T-helper 2 cell (primary cell): ENCODE data around the gene ATG5.
"Not testable (repeated sequence)": the region's sequence is repeated elsewhere in the genome, so short reads cannot be mapped to it uniquely, and the experiment has no call there.

Experiments used
- DNase-seq, 5 experiments: peaks; one replicate each; pipeline versions ENCODE4 v3.0.0 to v3.0.0-alpha.2; 2012 to 2022

ATG5 gene

DNA sequence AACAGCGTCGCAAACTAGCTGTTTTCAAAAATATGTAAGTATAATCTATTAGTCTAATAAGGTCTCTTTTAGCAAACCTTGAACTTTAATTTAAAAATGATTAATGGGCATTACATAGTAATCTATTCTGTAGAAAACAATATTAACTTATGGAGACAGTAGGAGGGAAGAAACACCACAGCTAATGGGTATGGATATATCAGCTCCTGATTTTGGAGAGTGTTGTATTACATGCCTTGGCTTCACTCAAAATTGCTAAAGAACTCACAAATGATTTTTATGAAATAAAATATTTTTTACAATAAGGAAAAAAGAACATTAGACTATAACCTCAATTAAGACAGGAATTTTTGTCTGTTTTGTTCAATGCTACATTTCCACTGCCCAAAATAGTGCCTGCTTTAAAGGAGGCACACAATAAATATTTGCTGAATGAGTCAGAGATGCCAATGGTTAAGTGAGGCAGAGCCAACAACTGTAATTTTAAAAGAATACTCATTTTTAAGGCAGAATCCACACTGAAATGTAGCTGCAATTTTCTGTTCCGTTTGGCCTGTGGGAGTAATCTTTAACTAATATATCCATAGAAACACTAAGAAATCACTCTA lies 15.7 kb downstream of the ATG5 start:
- DNase-seq = no peak

DNA sequence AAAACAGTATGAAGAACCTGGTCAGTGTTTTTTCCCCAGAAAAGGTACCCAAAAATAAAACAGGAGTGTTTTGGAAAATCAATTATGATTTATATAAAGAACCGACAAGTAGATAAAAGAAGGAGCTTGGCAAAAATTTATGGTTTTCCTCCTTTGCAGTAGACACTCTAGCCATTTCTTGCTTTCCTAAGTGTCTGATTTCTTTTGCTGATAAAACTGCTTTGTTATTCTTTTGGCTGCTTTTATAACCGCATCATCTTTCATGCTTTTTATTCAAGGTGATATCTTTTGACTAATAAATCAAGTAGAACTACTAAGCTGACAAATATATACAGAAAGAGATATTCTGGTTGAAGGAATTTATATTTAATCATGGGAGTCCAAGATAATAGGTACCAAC lies 16.6 kb downstream of the ATG5 start:
- DNase-seq = no peak

DNA sequence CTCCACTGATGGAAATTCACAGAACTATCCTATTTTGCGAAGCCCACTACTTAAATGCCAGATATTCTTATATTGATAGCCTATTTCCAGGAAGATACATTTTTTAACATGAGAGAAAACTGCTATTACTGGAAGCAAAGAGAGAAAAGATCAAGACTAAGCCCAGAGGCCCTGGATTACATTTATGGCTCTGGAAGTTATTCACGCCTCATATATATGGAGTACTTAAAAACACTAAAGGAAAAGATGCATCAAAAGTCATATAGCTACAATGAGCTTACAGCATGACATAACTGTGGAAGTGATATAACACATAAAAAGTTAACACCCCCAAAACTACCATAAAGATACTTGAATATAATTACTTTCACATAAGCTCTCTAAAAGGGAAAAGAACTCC lies 19.8 kb downstream of the ATG5 start:
- DNase-seq = no peak

DNA sequence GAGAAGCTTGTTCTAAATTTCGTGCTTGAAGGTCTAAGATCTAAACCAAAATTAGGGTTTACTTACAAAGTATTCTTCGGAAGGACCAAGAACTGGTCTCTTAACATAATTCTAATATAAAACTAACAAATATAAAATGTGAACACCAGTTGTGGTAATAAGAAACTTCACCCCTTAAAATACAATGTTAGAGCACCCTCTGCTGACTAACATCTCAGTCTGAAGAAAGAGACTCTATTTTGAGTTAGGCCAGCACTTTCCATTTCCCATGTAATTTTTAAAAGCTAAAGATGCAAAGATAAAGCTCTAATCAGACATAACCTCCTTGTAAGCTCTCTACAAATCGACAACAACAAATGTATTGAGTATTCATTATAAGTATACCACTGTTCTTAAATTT lies 24.6 kb downstream of the ATG5 start:
- DNase-seq = peak in 2 of 5 experiments; percentile 1 to 66

DNA sequence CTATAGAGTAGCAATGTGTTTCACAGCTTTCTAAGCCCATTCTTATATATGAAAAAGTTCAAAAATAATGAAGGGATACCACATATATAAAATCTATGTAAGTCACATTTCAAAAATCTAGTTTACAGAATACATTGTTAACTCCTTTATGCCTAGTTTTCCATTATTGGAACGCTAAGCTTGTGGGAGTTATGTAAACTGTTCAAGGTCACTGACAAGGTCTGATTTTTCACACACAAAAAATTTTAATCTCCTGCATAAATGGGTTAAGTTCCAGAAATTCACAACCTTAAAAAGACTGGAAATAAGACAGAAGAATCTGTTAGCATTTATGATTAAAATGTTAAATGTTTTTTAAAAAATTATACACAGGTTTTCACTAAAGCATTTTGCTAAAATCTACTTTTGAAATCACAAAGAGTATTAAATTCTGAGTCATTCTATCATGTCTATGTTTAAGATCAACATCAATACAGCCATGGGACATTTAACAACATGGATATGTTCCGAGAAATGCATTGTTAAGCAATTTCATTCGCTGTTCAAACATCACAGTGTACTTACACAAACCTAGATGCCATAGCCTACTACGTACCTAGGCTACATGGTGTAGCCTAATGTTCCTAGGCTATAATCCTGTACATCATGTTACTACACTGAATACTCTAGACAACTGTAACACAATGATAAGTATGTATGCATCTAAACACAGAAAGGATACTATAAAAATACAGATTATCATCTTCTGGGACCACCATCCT lies 25.4 kb downstream of the ATG5 start:
- DNase-seq = no peak

DNA sequence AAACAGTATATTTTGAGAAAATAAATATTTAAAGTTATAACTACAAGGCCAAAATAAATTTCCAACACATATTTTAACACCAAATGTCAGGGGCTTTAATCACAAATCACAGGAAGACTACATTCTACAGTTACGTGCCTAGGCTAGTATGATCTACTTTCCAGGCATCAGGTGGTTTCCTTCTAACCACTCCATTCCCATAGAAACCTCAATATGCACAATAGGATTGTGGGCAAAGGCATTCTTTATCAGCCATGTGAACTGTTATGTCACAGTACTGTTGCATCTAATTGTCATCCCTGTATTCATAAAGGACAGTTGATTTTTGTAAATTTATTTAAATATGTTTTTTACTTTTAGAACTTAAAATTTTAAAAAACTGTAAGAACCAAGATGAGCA lies 32.4 kb downstream of the ATG5 start:
- no peak for DNase-seq

DNA sequence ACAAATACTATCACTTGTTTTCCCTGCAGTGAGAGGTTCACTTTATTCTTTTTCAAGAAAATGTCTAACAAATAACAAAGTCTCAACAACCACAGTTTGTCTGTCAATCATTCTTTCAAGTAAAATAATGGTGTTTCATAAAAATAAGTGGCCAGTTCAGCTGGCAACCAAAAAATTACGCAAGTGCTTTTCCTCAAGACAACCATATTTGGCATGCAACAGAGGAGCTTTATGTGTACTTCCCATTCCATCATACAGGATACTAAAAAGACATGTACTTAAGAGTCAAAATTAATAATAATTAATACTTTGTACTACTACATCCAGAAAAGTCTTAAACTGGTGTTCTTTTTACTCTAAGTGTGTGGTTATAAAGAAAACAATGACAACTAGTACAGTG lies 34.6 kb downstream of the ATG5 start:
- no peak for DNase-seq

DNA sequence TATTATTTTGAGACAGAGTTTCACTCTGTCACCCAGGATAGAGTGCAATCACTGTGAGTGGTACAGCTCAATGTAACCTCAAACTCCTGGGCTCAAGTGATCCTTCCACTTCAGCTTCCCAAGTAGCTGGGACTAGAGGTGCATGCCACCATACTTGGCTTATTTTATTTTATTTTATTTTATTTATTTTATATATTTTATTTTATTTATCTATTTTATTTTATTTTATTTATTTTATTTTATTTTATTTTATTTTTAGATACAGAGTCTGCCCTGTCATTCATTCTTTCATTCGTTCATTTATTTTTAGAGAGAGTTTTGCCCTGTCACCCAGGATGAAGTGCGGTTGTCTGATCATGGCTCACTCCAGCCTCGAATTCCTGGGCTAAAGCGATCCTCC lies 35.5 kb downstream of the ATG5 start:
- no peak for DNase-seq

DNA sequence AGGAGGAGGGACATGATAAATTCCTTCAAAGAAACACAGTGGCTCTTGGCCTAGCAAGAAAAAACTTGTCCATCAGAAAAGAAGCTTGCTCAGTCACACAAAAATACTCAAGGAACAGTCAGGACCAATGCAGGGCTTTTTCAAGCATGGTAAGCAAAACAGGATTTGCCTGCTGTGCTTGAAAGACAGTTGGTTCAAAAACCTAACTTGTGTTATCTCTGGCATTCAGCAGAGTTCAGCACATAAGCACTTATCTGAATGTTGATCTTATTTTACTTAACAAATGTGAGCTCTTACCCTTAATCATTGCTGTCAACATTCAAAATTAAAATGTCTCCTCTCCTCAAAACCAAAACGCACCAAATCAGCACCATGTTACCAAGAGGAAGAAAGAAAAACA lies 38.3 kb downstream of the ATG5 start:
- DNase-seq = peak in 1 of 5 experiments; percentile 26

DNA sequence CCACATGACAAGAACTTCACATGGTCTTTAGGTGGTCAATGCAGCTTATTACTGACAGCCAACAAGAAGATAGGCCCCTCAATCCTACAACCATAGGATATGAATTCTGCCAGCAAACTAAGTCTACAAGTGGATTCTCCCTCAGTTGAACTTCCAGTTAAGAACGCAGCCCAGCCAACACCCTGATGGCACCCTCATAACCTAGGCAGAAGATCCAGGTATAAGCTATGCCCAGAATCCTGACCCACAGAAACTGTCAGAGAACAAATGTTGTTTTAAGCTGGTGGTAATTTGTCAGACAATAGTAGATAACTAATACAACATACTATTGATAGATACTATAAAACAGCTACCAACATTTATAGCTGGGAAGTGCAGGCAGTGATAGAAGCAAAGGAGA lies 38.8 kb downstream of the ATG5 start:
- no peak for DNase-seq

DNA sequence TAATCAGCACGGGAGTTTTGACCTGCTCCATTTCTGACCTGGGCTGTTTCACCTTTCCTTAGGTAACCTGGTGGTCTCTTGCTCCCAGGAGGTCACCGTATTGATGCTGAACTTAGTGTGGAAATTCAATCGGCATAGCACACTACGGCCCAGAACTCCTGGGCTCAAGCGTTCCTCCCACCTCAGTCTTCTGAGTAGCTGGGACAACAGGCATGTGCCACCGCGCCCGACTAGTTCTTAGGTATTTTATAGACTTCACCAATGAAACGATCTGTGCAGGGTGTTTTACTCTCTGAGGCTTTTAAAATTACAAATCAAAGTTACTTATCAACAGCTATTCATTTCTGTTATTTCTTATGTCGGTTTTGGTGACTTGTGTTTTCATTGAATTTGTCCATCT lies 42.1 kb downstream of the ATG5 start:
- no peak for DNase-seq

DNA sequence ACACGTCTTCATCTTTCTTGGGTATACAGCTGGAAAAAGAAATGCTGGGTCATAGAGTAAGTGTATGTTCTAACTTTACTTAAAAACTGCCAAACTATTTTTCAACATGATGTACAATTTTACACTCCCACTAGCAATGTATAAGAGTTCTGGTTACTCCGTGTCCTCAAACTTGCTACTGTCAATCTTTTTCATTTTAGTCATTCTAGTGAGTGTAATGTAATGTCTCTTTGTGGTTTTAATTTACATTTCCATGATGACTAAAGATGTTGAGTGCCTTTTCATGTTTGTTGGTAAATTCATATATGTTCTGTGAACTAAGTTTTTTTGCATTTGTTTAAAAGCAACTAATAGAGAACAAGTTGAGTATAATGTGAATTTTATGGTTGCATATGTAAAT lies 43.9 kb downstream of the ATG5 start:
- DNase-seq = peak in 1 of 5 experiments; percentile 26

DNA sequence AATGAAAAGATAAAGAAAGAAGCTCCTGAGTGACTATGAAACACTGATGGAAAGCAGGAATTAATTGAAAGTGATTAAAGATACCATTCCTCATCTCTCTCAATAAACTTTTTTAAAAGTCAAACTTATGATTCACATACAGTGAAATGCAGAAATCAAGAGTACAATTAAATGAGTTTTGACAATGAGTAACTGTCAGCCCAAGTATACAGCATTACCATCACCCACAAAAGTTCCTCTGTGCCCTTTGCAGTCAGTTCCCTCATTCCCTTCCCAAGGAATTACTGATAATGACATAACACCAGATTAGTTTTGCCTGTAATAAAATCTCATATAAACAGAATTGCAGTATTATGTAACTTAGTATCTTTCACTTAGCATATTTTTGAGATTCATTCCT lies 44.5 kb downstream of the ATG5 start:
- no peak for DNase-seq

DNA sequence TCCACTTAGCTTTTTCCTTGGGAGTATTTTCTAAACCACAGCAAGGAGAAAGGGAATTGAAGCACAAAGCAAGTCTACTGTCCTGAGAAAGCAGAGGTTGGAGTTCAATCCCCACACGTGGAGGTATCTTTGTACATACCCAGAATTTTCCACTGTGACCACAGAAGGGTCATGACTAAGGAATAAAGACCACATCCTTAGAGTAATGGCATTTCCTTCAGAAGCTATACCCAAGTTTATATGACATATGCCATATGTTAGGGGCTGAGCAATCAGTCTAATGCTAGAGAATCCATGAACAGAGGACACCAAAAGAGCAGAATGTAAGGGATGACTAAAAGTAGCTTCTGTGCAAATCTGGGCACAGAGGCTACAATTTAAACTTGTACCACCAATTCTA lies 46.4 kb downstream of the ATG5 start:
- DNase-seq = no peak

DNA sequence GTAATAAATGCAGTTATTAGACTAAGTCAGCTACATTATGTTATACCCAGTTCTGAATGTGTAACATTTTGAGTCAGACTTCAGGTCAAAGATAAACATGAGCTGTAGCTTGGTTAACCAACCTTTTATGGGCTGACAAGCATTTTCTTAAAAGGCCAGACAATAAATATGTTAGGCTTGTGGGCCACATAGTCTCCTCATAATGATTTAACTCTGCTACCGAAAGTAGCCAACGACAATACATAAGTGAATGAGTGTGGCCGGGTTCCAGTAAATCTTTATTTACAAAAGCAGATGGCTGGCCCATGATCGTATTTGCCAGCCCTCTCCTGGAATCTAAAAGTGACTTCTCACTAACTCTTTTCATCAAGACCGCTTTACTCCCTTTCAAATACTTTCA lies 49.9 kb downstream of the ATG5 start:
- peak in 1 of 5 experiments; percentile 63 for DNase-seq

DNA sequence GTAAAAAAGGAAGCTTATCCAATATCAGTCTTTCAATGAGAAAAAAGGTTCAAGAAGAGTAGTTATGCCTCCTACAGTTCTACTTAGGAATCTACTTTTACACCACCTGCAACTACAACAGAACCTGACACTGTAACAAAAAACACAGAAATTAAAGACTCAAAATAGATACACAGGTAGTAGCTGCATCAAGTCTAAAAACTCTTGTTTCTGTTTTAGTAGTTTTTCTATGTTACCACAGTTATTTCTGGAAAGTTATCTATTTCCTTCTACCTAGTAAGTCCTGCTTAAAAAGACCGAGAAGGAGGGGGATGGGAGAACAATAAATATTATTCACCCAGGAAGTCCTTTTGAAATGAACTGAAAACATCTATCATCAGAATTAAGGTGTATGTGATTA lies 52.5 kb downstream of the ATG5 start:
- DNase-seq = peak in 1 of 5 experiments; percentile 32

DNA sequence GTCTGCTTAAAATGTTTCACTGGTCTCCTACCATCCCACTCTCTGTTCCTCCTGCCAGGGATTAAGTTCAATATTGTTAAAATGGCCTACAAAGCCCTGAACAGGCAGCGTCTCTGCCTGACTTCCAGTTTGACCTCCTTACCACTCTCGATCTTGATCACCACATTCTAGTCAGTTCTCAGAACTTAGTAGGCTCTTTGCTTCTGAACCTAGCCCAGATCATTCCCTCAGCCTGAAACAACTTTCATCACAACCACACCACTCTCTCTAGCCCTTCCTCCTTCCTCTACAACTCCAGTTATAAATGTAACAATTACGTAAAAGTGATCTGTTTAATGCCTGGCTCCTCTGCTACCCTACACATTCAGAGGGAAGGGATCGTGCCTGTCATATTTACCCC lies 53.3 kb downstream of the ATG5 start:
- no peak for DNase-seq

DNA sequence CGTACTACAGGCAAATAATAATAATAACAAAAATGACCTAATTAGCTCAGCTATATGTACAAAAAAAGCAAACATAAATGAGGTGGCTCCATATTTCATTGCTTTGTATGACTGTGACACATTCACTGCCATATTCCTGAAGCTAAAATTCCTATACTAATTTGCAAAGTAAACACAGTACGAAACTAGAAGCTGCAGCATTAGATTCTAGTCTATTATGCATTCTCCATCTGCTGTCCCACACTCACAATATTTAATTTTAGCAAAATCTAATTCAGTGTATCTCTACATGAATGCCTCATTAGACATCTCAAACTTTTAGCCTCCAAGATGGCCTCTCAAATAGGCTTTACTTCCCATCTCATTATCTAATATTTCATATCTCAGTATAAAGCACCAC lies 55.1 kb downstream of the ATG5 start:
- no peak for DNase-seq

DNA sequence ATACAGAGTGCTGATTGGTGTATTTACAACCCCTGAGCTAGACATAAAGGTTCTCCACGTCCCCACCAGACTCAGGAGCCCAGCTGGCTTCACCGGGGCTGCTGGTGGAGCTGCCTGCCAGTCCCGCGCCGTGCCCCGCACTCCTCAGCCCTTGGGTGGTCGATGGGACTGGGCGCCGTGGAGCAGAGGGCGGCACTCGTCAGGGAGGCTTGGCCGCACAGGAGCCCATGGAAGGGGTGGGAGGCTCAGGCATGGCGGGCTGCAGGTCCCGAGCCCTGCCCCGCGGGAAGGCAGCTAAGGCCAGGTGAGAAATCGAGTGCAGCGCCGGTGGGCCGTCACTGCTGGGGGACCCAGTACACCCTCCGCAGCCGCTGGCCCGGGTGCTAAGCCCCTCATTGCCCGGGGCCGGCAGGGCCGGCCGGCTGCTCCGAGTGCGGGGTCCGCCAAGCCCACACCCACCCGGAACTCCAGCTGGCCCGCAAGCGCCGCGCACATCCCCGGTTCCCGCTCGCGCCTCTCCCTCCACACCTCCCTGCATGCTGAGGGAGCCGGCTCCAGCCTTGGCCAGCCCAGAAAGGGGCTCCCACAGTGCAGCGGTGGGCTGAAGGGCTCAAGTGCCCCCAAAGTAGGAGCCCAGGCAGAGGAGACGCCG lies 56.2 kb downstream of the ATG5 start:
- DNase-seq = not testable (repeated sequence)

DNA sequence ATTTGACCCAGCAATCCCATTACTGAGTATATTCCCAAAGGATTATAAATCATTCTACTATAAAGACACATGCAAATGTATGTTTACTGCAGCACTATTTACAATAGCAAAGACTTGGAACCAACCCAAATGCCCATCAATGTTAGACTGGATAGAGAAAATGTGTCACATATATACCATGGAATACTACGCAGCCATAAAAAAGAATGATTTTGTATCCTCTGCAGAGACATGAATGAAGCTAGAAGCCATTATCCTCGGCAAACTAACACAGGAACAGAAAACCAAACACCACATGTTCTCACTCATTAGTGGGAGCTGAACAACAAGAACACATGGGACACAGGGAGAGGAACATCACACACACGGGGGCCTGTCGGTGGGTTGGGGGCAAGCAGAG lies 57.1 kb downstream of the ATG5 start:
- not testable (repeated sequence) for DNase-seq

DNA sequence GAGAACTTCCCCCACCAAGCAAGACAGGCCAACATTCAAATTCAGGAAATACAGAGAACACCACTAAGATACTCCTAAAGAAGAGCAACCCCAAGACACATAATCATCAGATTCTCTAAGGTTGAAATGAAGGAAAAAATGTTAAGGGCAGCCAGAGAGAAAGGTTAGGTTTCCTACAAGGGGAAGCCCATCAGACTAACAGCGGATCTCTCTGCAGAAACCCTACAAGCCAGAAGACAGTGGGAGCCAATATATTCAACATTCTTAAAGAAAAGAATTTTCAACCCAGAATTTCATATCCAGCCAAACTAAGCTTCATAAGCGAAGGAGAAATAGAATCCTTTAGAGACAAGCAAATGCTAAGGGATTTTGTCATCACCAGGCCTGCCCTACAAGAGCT lies 61.1 kb downstream of the ATG5 start:
- not testable (repeated sequence) for DNase-seq

DNA sequence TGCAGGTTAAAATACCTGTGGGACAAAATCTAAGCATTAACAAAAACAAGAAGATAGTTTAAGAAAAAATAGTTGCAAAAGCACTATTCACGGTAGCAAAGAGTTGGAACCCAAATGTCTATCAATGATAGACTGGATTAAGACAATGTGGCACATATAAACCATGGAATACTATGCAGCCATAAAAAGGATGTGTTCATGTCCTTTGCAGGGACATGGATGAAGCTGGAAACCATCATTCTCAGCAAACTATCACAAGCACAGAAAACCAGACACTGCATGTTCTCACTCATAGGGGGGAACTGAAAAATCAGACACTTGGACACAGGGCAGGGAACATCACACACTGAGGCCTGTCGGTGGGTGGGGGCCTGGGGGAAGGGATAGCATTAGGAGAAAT lies 65.8 kb downstream of the ATG5 start:
- DNase-seq = not testable (repeated sequence)

DNA sequence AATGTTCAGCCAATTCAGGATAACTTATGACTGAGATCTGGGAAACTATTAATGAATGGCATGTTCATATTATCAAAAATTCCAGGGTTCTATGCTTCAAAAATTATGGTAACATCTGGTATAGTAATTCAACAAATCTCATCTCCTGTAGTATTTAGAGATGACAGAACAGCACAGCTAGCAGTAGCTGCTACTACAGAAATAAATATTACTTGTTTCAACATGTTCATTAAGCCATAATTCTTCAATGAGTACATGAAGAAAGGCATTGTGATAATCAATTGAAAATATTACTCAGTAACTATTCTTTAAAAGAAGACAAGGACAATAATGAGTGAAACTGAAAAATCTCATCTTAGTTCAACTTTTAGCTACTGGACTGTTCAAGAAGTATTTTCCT lies 66.8 kb downstream of the ATG5 start:
- no peak for DNase-seq

DNA sequence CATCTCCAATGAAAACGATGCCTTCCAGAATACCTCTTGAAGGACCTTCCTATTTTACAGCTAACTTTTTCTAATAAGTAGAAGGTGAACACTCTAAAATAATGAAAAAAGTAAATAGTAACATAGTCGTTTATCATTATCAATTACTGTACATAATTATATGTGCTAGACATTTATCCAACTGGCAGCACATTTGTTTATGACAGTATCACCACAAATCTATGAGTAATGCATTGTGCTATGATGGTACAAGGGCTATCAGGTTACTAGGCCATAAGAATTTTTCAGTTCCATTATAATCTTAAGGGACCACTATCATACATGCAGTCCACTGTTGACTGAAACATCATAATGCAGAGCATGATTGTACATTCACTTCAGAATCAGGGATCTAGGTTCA lies 68.4 kb downstream of the ATG5 start:
- no peak for DNase-seq
